Measurements from ENCODE around the gene SLC19A1.

Gene SLC19A1

GRCh38 chr21:45523411-45524101, 18.7 kb downstream of the SLC19A1 start:
- in situ Hi-C loops (cut with MboI; ENCODE audit: low sequenced_read_pairs): no loop called here

GRCh38 chr21:45522986-45523385, 19.3 kb downstream of the SLC19A1 start:
- in situ Hi-C loops (cut with MboI; ENCODE audit: low sequenced_read_pairs): no loop called here

GRCh38 chr21:45522381-45522780, 19.9 kb downstream of the SLC19A1 start:
- in situ Hi-C loops (cut with MboI; ENCODE audit: low sequenced_read_pairs): no loop called here

GRCh38 chr21:45521241-45521640, 21.0 kb downstream of the SLC19A1 start:
- in situ Hi-C loops (cut with MboI; ENCODE audit: low sequenced_read_pairs): no loop called here

- in situ Hi-C loops (cut with MboI; ENCODE audit: low sequenced_read_pairs): no loop called here
These were observed 23.1 kb downstream of the SLC19A1 start for GRCh38 chr21:45519182-45519581.

GRCh38 chr21:45518742-45519141, 23.5 kb downstream of the SLC19A1 start:
- in situ Hi-C loops (cut with MboI; ENCODE audit: low sequenced_read_pairs): no loop called here

- in situ Hi-C loops (cut with MboI; ENCODE audit: low sequenced_read_pairs): no loop called here
These were observed 24.8 kb downstream of the SLC19A1 start for GRCh38 chr21:45517249-45518065.

- in situ Hi-C loops (cut with MboI; ENCODE audit: low sequenced_read_pairs): no loop called here
These were observed 25.5 kb downstream of the SLC19A1 start for GRCh38 chr21:45516671-45517151.

GRCh38 chr21:45516071-45516670, 26.1 kb downstream of the SLC19A1 start:
- in situ Hi-C loops (cut with MboI; ENCODE audit: low sequenced_read_pairs): no loop called here

GRCh38 chr21:45515241-45516061, 26.8 kb downstream of the SLC19A1 start:
- in situ Hi-C loops (cut with MboI; ENCODE audit: low sequenced_read_pairs): no loop called here

GRCh38 chr21:45514311-45515021, 27.8 kb downstream of the SLC19A1 start:
- in situ Hi-C loops (cut with MboI; ENCODE audit: low sequenced_read_pairs): no loop called here

GRCh38 chr21:45513741-45514310, 28.4 kb downstream of the SLC19A1 start:
- in situ Hi-C loops (cut with MboI; ENCODE audit: low sequenced_read_pairs): no loop called here

GRCh38 chr21:45513003-45513717, 29.1 kb downstream of the SLC19A1 start:
- in situ Hi-C loops (cut with MboI; ENCODE audit: low sequenced_read_pairs): no loop called here

GRCh38 chr21:45512626-45513002, 29.6 kb downstream of the SLC19A1 start:
- in situ Hi-C loops (cut with MboI; ENCODE audit: low sequenced_read_pairs): no loop called here

- in situ Hi-C loops (cut with MboI; ENCODE audit: low sequenced_read_pairs): no loop called here
These were observed 30.4 kb downstream of the SLC19A1 start for GRCh38 chr21:45511661-45512431.

- in situ Hi-C loops (cut with MboI; ENCODE audit: low sequenced_read_pairs): no loop called here
These were observed 31.2 kb downstream of the SLC19A1 start for GRCh38 chr21:45511007-45511406.

- in situ Hi-C loops (cut with MboI; ENCODE audit: low sequenced_read_pairs): no loop called here
These were observed 31.7 kb downstream of the SLC19A1 start for GRCh38 chr21:45510466-45510955.
